ENCODE results near the gene MPHOSPH10.
"Not testable (repeated sequence)": the region's sequence is repeated elsewhere in the genome, so short reads cannot be mapped to it uniquely, and the experiment has no call there.

Gene MPHOSPH10

DNA sequence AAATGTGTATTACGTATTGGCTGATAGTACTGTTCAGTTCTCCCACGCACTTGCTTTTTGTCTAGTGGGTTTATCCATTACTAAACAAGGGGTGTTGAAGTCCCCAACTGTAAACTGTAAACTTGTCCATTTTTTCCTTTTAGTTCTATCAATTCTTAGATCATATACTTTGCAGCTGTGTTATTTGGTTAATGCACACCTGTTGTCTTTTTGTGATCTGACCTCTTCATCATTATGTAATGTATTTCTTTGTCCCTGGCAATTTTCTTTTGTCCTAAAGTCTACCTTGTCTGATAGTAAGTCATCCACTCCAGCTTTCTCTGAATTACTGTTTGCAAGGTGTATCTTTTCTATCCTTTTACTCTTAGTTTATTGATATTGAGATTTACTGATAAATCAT is 22.3 kb upstream of the MPHOSPH10 start:
- Mint-ChIP-seq H3K27ac (no peak overlapping the region), H3K27me3 (no peaks in the 10 kb centered on the region), H3K9me3 (peaks cover 2% of the 10 kb centered on the region), H3K4me3 (no peak overlapping the region), H3K4me1 (ENCODE audit: low read depth) (peaks cover 7% of the 10 kb centered on the region), H3K36me3 (ENCODE audit: low read depth) (peaks cover 33% of the 10 kb centered on the region)
- DNase-seq: no peak

DNA sequence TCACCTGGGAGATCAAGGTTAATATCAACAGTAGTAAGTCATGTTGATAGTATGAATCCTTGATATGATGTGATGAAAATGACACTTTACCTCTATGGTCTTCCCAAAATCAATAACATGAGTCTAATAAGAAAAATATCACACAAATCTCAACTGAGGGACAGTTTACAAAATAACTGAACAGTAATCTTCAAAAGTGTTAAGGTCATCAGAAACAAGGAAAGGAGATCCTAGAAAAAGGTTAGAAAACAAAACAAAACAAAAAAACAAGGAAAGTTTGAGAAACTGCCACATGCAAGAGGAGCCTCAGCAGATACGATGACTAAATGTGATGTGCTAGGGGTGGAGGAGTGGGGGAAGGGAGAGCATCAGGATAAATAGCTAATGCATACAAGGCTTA is 16.6 kb upstream of the MPHOSPH10 start:
- Mint-ChIP-seq H3K27ac (no peak overlapping the region), H3K36me3 (ENCODE audit: low read depth) (peaks cover 59% of the 10 kb centered on the region), H3K4me1 (ENCODE audit: low read depth) (peaks cover 7% of the 10 kb centered on the region), H3K9me3 (no peaks in the 10 kb centered on the region), H3K27me3 (no peaks in the 10 kb centered on the region), H3K4me3 (no peak overlapping the region)
- DNase-seq: no peak

DNA sequence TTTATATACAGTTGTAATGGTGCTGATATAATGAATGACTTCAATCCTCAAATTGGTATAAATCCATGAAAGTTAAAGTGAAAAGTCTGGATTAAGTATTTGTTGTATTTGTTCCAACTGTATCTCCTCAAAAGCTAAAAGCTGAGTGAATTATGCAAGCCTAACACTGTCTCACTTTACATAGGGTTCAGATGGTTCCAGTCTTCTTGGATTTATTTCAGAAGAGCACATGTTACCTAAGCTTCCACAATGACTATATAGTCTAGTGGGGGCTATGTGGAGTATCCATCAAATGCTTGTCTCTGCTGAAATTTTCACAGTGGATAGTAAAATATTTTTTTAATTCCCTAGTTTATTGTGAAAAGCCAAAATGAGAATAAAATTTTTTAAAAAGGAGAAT is 13.4 kb upstream of the MPHOSPH10 start:
- Mint-ChIP-seq H3K4me3 (no peak overlapping the region), H3K27ac (no peak overlapping the region), H3K36me3 (ENCODE audit: low read depth) (peaks cover 62% of the 10 kb centered on the region), H3K27me3 (no peaks in the 10 kb centered on the region), H3K9me3 (no peaks in the 10 kb centered on the region), H3K4me1 (ENCODE audit: low read depth) (peaks cover under 1% of the 10 kb centered on the region)
- no peak for DNase-seq

DNA sequence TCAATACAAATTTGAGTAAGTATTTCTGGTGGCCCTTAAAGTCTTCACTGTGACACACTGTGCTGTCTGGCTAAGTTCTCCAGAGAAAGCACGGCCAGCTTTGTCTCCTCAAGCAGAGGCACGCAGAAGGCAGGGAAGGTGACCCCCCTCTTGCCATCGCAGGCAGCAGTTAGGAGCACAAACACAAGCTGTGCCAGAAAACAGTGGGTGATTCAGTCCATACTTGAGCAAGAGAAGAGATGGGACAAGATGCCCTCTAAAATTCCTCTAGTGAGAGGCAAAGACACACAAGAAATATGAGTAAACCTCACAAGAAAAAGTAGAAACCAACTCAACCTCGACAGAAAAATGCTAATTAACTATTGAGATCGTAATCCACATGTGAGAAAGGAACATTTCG is 10.2 kb upstream of the MPHOSPH10 start:
- Mint-ChIP-seq H3K4me1 (ENCODE audit: low read depth) (no peaks in the 10 kb centered on the region), H3K9me3 (no peaks in the 10 kb centered on the region), H3K27ac (no peak overlapping the region), H3K36me3 (ENCODE audit: low read depth) (peaks cover 58% of the 10 kb centered on the region), H3K27me3 (no peaks in the 10 kb centered on the region), H3K4me3 (no peak overlapping the region)
- no peak for DNase-seq

DNA sequence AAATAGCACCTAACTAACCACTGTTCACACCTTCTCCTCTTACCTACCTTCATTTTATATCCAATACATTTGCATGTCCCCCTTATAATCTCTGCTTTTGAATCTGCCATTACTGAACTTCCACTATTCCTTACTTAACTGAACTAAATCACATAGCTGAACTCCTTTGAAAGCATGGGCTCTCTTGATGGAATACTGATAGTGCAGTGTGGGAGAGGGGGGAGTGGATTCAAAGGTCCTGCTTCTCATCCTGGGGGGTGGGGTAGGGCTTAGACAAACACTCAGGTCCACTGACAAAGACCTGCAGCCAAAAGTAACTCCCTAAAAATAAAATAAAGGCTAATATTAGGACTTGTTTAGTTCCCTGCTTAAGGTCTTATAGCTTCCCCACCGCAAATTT is 9.0 kb upstream of the MPHOSPH10 start:
- H3K4me1 Mint-ChIP-seq (ENCODE audit: low read depth): peaks cover 3% of the 10 kb centered on the region
- no peak overlapping the region for H3K4me3 Mint-ChIP-seq
- H3K27ac Mint-ChIP-seq: no peak overlapping the region
- H3K27me3 Mint-ChIP-seq: no peaks in the 10 kb centered on the region
- no peak for DNase-seq
- H3K36me3 Mint-ChIP-seq (ENCODE audit: low read depth): peaks cover 59% of the 10 kb centered on the region
- H3K9me3 Mint-ChIP-seq: no peaks in the 10 kb centered on the region

DNA sequence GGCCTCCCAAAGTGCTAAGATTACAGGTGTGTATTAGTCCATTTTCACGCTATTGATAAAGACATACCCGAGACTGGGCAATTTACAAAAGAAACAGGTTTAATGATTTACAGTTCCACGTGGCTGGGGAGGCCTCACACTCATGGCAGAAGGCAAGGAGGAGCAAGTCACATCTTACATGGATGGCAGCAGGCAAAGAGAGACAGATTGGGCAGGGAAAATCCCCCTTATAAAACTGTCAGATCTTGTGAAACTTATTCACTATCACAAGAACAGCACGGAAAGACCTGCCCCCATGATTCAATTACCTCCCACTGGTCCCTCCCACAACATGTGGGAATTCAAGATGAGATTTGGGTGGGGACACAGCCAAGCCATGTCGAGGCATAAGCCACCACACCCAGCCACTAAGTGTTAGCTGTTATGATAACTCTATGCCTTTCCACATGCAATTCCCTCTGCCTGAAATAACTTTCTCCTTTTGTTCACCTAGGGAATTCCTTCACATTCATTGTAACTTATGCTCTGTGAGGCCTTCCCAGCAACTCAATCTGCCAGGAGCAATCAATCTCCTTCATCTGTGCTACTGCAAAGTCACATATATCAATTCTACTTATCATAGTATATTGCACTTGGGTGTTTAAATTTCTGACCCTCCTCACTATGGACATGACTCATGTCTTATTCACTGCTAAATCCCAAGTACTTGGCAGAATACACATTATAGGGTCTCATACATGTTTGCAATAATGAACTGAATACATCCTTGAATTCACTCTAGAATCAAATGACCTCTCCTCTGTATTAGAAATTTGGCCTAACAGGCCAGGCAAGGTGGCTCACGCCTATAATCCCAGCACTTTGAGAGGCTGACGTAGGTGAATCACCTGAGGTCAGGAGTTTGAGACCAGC is 7.8 kb upstream of the MPHOSPH10 start:
- no peaks in the 10 kb centered on the region for H3K9me3 Mint-ChIP-seq
- H3K27me3 Mint-ChIP-seq: no peaks in the 10 kb centered on the region
- DNase-seq: no peak
- no peak overlapping the region for H3K27ac Mint-ChIP-seq
- peaks cover 59% of the 10 kb centered on the region for H3K36me3 Mint-ChIP-seq (ENCODE audit: low read depth)
- H3K4me3 Mint-ChIP-seq: no peak overlapping the region
- H3K4me1 Mint-ChIP-seq (ENCODE audit: low read depth): peaks cover 8% of the 10 kb centered on the region

DNA sequence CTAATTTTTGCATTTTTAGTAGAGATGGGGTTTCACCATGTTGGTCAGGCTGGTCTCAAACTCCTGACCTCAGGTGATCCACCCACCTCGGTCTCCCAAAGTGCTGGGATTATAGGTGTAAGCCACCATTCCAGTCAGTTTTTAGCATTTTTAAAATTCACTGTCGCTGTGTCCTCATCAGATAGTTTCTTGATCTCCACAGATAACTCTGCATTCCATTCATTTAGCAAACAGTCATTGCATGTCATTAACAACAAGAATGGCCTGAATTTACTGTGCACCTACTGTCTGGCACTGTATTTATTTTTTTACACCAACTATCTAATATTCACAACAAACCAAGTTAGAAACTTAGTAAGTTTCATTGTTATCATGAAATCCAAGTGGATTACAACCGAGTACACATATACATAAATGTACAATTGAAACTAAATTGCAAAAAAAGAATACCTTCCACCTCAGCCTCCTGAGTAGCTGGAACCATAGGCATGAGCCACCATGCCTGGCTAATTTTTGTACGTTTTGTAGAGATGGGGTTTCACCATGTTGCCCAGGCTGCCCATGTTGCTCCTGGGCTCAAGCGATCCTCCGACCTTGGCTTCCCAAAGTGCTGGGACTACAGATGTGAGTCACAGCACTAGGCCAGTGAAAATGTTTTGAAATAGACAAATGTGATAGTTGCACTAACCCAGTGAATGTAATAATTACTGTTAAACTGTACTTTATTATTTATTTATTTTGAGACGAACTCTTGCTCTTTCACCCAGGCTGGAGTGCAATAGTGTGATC is 4.7 kb upstream of the MPHOSPH10 start:
- no peaks in the 10 kb centered on the region for H3K9me3 Mint-ChIP-seq
- peaks cover 54% of the 10 kb centered on the region for H3K36me3 Mint-ChIP-seq (ENCODE audit: low read depth)
- peaks cover 19% of the 10 kb centered on the region for H3K4me1 Mint-ChIP-seq (ENCODE audit: low read depth)
- no peak overlapping the region for H3K27ac Mint-ChIP-seq
- no peaks in the 10 kb centered on the region for H3K27me3 Mint-ChIP-seq
- DNase-seq: no peak
- no peak overlapping the region for H3K4me3 Mint-ChIP-seq

DNA sequence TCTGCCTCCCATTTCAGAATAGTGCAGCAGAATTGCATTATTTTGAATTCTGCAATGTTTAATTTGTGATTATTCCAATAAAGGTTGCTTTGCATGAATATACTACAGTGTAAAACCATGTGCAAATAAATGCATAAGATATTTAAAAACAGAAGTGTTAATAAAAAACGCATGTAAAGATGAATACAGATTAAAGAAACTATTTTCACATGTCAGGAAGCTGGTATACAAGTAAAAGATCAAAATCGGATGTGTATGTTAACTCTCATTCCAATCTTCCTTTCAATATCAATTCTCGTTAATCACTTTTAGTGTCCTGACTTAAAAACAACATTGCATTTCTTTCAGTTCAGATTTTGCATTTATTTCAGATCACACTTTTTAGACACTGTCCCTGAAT is 3.5 kb upstream of the MPHOSPH10 start:
- Mint-ChIP-seq H3K36me3 (ENCODE audit: low read depth) (peaks cover 42% of the 10 kb centered on the region), H3K27ac (no peak overlapping the region), H3K4me1 (ENCODE audit: low read depth) (peaks cover 19% of the 10 kb centered on the region), H3K27me3 (no peaks in the 10 kb centered on the region), H3K4me3 (no peak overlapping the region), H3K9me3 (no peaks in the 10 kb centered on the region)
- DNase-seq: no peak

DNA sequence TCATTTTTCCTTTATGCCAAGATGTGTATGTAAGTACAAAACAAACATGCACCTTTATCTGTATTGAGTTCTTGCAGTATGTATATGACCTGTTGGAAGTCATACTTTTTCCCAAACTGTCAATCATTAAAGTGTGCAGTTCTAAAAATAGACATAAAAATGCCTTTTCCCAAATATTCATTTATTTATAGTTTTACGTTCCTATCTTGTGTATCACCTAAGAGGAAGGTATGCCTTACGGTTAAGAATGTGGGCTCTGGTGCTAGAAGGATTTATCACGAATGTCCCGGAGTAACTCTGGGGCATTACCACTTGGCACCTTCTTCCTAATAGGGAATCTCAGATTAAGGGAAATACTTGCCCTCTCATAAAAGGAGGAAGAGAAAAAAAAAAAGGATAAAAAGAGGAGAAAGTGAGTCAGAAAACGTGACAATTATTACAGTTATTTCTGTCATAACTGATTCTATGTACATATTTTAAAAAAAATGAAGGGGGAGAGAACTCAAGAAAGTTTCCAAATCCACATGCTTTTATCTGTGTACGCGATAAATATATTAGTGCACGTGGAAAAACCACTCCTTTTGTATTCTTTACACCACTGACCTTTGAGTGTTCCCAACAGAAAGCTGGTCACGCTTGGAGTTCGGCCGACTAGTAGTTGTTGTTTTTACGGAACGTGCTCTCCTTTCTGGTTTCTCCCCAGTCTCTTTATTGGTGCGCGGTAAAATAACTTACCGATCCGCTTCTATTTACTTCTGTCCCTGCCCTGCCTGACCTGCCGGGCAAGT is 1.1 kb upstream of the MPHOSPH10 start:
- no peaks in the 10 kb centered on the region for H3K27me3 Mint-ChIP-seq
- DNase-seq: no peak
- H3K36me3 Mint-ChIP-seq (ENCODE audit: low read depth): peaks cover 27% of the 10 kb centered on the region
- no peak overlapping the region for H3K27ac Mint-ChIP-seq
- no peaks in the 10 kb centered on the region for H3K9me3 Mint-ChIP-seq
- peaks cover 19% of the 10 kb centered on the region for H3K4me1 Mint-ChIP-seq (ENCODE audit: low read depth)
- H3K4me3 Mint-ChIP-seq: no peak overlapping the region

DNA sequence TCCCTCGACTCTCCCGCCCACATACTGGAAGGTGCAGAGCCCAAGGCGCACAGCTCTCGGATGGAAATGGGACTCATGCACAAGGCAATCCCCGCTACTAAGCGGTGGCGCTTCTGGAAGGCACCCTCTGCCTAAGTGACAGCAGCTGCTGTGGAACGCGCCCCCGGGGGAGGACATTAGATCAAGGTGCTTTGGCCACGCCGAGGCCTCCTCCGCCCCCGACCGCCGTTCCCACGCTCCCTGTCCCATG is 607 bp upstream of the MPHOSPH10 start:
- no peak overlapping the region for H3K27ac Mint-ChIP-seq
- H3K4me1 Mint-ChIP-seq (ENCODE audit: low read depth): peaks cover 19% of the 10 kb centered on the region
- no peak overlapping the region for H3K4me3 Mint-ChIP-seq
- H3K27me3 Mint-ChIP-seq: no peaks in the 10 kb centered on the region
- peaks cover 32% of the 10 kb centered on the region for H3K36me3 Mint-ChIP-seq (ENCODE audit: low read depth)
- no peak for DNase-seq
- no peaks in the 10 kb centered on the region for H3K9me3 Mint-ChIP-seq

DNA sequence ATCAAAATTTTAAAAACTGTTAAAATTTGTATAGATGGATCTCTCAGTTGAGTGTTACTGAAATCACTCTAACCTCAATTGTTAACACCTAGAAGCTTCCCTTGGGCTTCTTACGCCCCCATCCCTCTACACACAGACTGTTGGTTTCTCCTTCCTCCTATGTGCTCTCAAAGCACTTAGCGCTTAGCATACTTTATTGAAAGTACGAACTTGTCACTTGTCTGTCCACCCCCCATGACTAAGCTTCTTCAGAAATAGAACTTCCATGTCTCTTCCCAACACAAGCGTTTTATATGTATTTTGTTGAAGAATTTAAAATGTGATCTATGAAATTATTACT is 441 bp downstream of the MPHOSPH10 start:
- DNase-seq: no peak
- H3K9me3 Mint-ChIP-seq: no peaks in the 10 kb centered on the region
- no peak overlapping the region for H3K4me3 Mint-ChIP-seq
- H3K27me3 Mint-ChIP-seq: no peaks in the 10 kb centered on the region
- no peak overlapping the region for H3K27ac Mint-ChIP-seq
- peaks cover 38% of the 10 kb centered on the region for H3K36me3 Mint-ChIP-seq (ENCODE audit: low read depth)
- H3K4me1 Mint-ChIP-seq (ENCODE audit: low read depth): peaks cover 16% of the 10 kb centered on the region

DNA sequence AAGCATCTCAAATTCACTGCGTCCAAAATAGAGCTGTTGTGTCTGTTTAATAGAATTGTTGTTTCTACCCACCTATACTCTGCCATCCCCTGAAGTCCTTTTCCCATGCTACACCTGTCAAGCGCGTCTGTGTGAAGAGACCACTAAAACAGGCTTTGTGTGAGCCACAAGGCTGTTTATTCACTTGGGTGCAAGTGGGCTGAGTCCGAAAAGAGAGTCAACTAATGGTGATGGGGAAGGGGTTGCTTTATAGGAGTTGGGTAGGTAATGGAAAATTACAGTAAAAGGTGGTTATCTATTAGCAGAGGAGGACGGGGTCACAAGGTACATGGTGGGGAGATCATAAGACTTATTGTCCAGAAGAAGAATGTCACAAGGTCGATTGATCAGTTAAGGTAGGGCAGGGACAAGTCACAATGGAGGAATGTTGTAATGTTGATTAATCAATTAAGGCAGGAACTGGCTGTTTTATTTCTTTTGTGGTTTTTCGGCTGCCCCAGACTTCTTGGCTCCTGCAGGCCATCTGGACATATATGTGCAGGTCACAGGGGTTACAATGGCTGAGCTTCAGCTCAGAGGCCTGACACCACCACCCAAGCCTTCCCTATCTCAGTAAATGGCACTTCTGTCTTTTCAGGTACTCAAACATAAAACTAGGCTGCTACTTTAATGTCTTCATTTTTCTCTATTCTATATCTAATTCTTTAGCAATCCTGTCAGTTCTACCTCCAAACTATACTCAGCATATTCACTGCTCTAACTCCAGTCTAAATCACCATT is 1.1 kb downstream of the MPHOSPH10 start:
- H3K4me3 Mint-ChIP-seq, H3K27me3 Mint-ChIP-seq, DNase-seq, H3K9me3 Mint-ChIP-seq, H3K27ac Mint-ChIP-seq: not testable (repeated sequence)
- Mint-ChIP-seq H3K4me1 (ENCODE audit: low read depth) (peaks cover 16% of the 10 kb centered on the region), H3K36me3 (ENCODE audit: low read depth) (peaks cover 43% of the 10 kb centered on the region)

DNA sequence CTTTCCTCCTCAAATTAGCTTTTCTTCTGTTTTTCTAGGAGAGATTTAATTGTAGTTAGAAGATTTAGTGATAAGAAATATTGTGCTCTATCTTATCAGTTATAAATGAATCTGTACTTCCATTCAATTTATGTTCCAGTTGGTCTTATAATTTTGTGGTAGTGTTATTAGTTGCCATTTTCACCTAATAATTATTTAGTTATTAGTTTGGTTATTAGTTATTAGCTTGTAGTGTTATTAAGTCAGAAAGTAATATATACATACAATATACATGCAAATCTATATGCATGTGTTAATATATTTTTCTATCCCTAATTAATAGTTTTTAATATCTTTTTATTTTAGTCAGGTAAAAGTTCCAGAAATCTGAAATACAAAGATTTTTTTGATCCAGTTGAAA is 3.2 kb downstream of the MPHOSPH10 start:
- peaks cover 5% of the 10 kb centered on the region for H3K4me1 Mint-ChIP-seq (ENCODE audit: low read depth)
- no peak overlapping the region for H3K27ac Mint-ChIP-seq
- no peaks in the 10 kb centered on the region for H3K27me3 Mint-ChIP-seq
- H3K4me3 Mint-ChIP-seq: no peak overlapping the region
- no peaks in the 10 kb centered on the region for H3K9me3 Mint-ChIP-seq
- no peak for DNase-seq
- H3K36me3 Mint-ChIP-seq (ENCODE audit: low read depth): peaks cover 55% of the 10 kb centered on the region

DNA sequence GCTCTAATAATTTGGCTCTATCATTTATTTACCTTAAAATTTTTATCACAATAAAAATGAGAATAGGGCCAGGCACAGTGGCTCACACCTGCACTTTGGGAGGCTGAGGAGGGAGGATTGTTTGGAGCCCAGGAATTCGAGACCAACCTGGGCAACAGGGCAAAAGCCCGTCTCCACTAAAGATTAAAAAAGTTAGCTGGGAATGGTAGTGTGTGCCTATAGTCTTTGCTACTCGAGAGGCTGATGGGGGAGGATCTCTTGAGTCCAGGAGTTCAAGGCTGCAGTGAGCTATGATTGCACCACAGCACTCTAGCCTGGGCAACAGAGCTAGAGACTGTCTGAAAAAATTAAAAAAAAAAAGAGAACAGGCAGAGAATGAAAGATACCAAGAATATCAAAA is 5.7 kb downstream of the MPHOSPH10 start:
- no peak overlapping the region for H3K4me3 Mint-ChIP-seq
- peaks cover 69% of the 10 kb centered on the region for H3K36me3 Mint-ChIP-seq (ENCODE audit: low read depth)
- H3K27me3 Mint-ChIP-seq: no peaks in the 10 kb centered on the region
- DNase-seq: no peak
- peaks cover 4% of the 10 kb centered on the region for H3K4me1 Mint-ChIP-seq (ENCODE audit: low read depth)
- H3K27ac Mint-ChIP-seq: no peak overlapping the region
- H3K9me3 Mint-ChIP-seq: no peaks in the 10 kb centered on the region

Measured in activated T-cell treated with anti-CD3 and anti-CD28 coated beads, Interleukin-2, amount 50 U/mL, for 24 hours (primary cell).